Hepatocyte (in vitro differentiated cells): ENCODE data around the gene EIPR1.

ENCODE experiments used
- EZH2 ChIP-seq: fragments of 200-600 bp; sonication (generic); IDR thresholded peaks from 2 replicates; pipeline ENCODE4 v1.6.1; 2016; ENCODE audit warnings: antibody characterized with exemption, mild to moderate bottlenecking, borderline replicate concordance
- EZH2phosphoT487 ChIP-seq: fragments of 200-600 bp; sonication (generic); IDR thresholded peaks from one replicate; pipeline ENCODE4 v1.6.1; 2018; ENCODE audit warnings: antibody characterized with exemption, mild to moderate bottlenecking, low read depth, moderate library complexity; ENCODE audit not compliant: unreplicated experiment, severe bottlenecking
- TF ChIP-seq, protein P1 (sequence below): fragments of 200-600 bp; sonication (generic); IDR thresholded peaks from 2 replicates; pipeline ENCODE4 v1.5.1; 2016; ENCODE audit warnings: antibody characterized with exemption, mild to moderate bottlenecking; ENCODE audit not compliant: poor library complexity

GRCh38 chr2:3293221-3293620 is 84.4 kb downstream of the EIPR1 start:
- TF ChIP-seq, protein P1, sequence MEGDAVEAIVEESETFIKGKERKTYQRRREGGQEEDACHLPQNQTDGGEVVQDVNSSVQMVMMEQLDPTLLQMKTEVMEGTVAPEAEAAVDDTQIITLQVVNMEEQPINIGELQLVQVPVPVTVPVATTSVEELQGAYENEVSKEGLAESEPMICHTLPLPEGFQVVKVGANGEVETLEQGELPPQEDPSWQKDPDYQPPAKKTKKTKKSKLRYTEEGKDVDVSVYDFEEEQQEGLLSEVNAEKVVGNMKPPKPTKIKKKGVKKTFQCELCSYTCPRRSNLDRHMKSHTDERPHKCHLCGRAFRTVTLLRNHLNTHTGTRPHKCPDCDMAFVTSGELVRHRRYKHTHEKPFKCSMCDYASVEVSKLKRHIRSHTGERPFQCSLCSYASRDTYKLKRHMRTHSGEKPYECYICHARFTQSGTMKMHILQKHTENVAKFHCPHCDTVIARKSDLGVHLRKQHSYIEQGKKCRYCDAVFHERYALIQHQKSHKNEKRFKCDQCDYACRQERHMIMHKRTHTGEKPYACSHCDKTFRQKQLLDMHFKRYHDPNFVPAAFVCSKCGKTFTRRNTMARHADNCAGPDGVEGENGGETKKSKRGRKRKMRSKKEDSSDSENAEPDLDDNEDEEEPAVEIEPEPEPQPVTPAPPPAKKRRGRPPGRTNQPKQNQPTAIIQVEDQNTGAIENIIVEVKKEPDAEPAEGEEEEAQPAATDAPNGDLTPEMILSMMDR: no peak
- TF ChIP-seq EZH2 (no peak), EZH2phosphoT487 (no peak)
